Stromal cell of bone marrow (primary cell): ENCODE results near the gene CT47C1.
A peak's percentile ranks its signal among the peaks of the same experiment; 100 is the strongest.
"Not testable (repeated sequence)": the region's sequence is repeated elsewhere in the genome, so short reads cannot be mapped to it uniquely, and the experiment has no call there.

ENCODE experiments used
- DNase-seq: peaks from one replicate; pipeline ENCODE4 v3.0.0-alpha.2; 2012; ENCODE audit warnings: low read depth

CT47C1 gene

GRCh38 chrX:119072744-119073143, at the start of gene CT47C1:
Gene CT47C1, plus strand, starts transcription at chrX:119072993. Its CDS starts 233 bp downstream, at chrX:119073226.
- DNase-seq, result no peak

- no peak for DNase-seq
These were observed 46.9 kb upstream of the CT47C1 start for GRCh38 chrX:119025900-119026299.

GRCh38 chrX:119026344-119026743, 46.4 kb upstream of the CT47C1 start:
- not testable (repeated sequence) for DNase-seq

DNA sequence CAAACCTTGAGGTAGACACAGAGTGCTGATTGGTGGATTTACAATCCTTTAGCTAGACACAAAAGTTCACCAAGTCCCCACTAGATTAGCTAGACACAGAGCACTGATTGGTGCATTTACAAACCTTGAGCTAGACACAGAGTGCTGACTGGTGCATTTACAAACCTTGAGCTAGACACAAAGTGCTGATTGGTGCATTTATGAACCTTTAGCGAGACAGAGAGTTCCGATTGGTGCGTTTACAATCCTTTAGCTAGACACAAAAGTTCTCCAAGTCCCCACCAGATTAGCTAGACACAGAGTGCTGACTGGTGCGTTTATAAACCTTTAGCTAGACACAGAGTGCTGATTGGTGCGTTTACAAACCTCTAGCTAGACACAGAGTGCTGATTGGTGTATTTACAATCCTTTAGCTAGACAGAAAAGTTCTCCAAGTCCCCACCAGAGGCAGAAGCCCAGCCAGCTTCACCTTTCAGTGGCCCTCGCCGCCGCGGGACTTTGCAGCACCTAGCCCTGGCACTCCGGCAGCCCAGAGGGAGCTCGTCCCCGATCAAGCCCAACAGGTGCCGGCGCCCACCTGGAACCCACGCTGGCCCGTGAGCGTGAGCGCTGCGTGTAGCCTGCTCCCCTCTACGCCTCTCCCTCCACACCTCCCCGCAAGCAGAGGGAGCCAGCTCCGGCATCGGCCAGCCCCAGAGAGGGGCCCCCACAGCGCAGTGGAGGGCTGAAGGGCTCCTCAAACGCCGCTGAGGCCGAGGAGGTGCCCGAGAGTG, 44.6 kb upstream of the CT47C1 start:
- DNase-seq, result not testable (repeated sequence)

- no peak for DNase-seq
These were observed 44.0 kb upstream of the CT47C1 start for GRCh38 chrX:119028733-119029330.

DNA sequence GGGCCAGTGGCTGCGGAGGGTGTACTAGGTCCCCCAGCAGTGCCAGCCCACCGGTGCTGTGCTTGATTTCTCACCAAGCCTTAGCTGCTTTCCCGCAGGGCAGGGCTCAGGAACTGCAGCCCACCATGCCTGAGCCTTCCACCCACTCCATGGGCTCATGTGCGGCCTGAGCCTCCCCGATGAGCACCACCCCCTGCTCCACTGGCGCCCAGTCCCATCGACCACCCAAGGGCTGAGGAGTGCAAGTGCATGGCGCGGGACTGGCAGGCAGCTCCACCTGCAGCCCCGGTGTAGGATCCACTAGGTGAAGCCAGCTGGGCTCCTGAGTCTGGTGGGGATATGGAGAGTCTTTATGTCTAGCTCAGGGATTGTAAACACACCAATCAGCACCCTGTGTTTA, 43.1 kb upstream of the CT47C1 start:
- not testable (repeated sequence) for DNase-seq

DNA sequence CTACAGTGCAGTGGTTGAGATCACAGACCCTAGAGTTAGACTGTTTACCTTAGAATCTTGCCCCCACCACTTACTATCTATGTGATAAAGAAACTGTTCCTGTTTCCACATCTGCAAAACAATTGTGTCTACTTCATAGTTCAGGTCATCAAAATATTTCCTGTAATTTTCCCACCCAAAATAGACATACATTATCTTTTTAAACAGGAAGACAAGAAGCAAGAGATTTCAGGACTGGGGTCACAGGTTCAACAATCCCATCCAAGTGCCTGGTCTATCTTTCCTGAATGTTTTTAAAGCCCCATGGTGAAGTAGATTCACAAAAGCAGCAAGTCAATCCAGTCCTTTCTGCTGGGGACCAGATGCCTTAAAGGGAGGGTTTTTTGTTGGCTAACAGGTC, 41.8 kb upstream of the CT47C1 start:
- DNase-seq, result no peak

DNA sequence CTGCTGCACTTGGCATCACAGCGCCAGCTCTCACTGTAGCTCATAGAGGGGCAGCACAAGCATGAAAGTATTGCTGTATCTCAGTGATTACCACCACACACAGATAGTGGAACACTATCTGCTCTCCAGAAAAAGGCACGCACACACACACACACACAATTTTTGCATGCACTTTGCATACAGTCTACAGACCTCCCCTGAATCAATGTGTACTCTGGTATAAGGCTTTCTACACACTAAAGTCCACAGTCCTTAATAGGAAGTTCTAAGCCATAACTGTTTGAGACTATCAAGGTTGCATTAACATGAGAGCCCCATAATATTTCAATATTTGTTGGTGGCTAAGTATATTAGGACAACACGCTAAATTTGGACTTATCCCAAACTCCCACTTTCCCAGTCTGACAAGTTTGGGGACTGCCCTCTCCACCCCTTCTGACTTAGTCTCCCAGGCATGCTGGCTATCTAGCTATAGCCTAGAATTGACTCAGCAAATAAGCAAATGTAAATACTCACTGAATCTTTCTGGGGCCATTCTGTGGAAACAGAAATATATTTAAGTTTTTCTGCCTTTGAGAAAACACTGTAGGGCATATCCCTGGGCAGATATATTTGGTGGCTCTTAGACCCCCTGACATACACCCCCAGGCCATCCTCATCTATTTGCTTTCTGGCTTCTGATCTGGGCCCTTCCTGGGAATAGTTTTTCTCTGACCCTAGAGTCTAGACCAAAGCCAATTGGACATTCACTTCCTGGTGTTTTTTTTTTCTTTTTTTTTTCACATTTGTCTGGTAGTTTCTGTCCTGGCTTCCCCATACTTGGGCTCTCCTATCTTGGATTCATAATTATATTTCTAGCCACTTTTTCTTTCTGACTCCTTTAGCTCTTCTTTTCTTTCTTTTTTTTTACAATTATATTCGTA, 36.4 kb upstream of the CT47C1 start:
- no peak for DNase-seq

DNA sequence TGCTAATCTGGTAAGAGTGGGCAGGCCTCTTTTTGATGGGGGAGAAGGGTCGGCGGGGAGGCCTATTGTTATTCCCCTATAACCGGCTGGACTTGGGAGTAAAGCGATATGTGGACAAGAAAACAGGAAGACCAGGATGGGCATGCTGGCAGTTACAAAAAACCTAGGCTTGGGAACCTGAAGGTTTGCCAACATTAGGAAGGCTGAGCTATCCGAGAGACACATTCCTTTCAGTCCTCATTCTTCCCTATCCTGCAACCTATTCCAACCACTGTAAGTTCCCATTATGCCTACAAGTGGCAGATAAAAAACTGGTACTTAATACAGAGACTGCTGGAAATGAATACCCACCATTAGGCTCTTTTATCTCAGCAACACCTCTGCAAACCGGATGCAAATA, 32.4 kb upstream of the CT47C1 start:
- DNase-seq, result no peak

DNA sequence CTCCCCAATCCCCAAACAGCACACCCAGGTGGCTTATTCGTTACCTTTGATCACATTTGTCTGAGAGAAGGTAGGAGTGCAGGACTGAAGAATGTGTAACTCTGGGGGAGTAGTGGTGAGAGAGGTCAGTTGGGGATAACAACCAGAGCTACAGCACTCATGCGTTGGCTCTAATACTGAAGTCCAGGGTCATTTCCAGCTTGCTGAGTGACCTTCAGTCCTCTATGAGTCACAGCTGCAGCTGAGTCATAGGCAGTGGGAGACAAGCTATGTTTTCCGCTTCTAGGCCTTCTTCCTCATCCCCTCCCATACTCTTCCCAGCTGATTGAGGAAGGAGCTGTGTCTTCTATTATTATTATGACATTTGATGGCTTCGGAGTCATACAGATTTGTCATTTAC, 31.6 kb upstream of the CT47C1 start:
- peak; percentile 87 for DNase-seq

- no peak for DNase-seq
These were observed 30.8 kb upstream of the CT47C1 start for GRCh38 chrX:119042040-119042439.

GRCh38 chrX:119042996-119043395, 29.8 kb upstream of the CT47C1 start:
- DNase-seq, result no peak

GRCh38 chrX:119045884-119046283, 26.9 kb upstream of the CT47C1 start:
- DNase-seq, result no peak

GRCh38 chrX:119055687-119056086, 17.1 kb upstream of the CT47C1 start:
- no peak for DNase-seq

GRCh38 chrX:119062750-119063374, 9.9 kb upstream of the CT47C1 start:
- DNase-seq, result no peak

GRCh38 chrX:119063428-119063827, 9.4 kb upstream of the CT47C1 start:
- DNase-seq, result no peak

- DNase-seq, result peak; percentile 44
These were observed 5.6 kb upstream of the CT47C1 start for GRCh38 chrX:119067023-119067739.

DNA sequence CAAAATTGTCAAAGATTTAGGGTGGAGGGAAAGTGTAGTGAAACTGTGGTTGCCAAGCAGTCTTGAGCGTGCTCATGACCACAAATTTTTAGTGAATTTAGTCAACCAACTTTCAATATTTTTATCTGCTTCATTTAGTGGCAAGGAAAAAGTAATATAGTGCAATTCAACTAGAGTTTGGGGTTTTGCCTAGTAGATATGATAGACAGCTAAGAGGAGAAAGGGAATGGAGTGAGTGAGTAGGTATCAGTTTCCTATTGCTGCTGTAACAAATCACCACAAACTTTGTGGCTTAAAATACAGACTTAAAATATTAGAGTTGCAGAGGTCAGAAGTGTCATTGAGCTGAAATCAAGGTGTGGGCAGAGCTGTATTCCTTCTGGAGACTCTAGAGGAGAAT, 3.7 kb upstream of the CT47C1 start:
- no peak for DNase-seq

DNA sequence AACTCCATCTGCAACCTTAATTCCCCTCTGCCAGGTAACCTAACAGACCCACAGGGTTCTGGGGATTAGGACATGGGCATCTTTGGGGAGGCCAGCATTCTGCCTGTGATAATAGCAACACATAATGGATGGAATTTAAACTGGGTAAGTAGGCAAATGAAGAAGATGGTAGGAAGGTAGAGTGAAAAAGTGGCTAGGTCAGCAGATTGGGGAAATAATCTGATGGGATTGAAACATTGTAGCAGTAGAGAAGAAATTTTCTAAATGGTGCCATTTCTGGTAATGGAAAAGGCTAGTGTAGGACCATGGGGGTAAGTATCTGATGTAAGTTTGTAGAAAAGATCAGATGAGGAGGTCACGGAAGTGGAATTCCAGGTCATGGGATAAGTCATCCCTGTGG, 3.0 kb upstream of the CT47C1 start:
- DNase-seq, result no peak

GRCh38 chrX:119071381-119071780, 1.4 kb upstream of the CT47C1 start:
- DNase-seq, result no peak

DNA sequence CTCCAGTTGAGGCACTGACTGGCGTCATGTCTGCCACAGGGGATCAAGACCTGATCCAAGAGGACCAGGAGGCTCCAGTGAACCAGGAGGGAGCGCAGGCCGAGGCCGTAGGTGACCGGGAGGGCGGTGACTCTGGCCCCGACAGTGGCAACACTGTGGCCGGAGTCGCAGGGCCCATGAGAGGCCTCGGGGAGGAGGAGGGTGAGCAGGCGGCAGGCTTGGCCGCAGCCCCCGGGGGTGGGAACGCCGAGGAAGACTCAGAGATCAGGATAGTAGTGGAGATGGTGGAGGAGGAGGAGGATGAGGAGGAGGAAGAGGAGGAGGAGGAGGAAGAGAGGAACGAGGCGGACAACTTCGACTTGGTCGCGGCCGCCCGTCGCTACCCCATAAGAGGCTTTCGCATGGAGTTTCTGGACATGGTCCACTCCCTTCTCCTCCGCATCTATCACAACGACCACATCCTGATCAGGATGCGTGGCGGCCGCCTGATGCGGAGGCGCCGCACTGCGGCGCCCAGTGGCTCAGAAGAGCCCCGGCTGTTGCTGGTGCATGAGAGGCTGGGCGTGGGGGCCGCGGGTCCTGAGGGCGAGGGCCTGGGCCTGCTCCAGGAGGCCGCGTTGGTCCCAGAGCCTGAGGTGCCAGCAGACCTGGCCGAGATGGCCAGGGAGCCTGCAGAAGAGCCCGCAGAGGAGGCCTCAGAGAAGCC, 560 bp downstream of the CT47C1 start:
- no peak for DNase-seq
